GM23338 (cell line): ENCODE measurements around the gene SLC35F1. TPM values are rescaled to one million over a fixed set of nuclear protein-coding genes. Genes with fewer than 3 reads are reported as not detected.

ENCODE experiments used
- ATAC-seq: fragments of 200-7000 bp; cut with Tn5 transposase; 3 replicates; pipeline ENCODE4 v1.9.1; 2020
- DNase-seq: peaks from one replicate; pipeline ENCODE4 v3.0.0-alpha.2; 2015; ENCODE audit warnings: low spot score
- H2AFZ ChIP-seq: fragments of 200-600 bp; sonication (generic); 2 replicates; pipeline ENCODE4 v1.8.0; 2016; ENCODE audit warnings: antibody characterized with exemption, mild to moderate bottlenecking, moderate library complexity
- H3F3A ChIP-seq: fragments of 200-600 bp; sonication (generic); replicated peaks from 2 replicates; pipeline ENCODE4 v1.8.0; 2017; ENCODE audit warnings: antibody characterized with exemption, mixed run types, low read depth
- H3K27ac ChIP-seq: fragments of 200-600 bp; sonication (generic); 2 replicates; pipeline ENCODE4 v1.6.1; 2016; ENCODE audit warnings: low read depth
- H3K27me3 ChIP-seq: fragments of 200-600 bp; sonication (generic); 2 replicates; pipeline ENCODE4 v1.8.0; 2016; ENCODE audit warnings: mild to moderate bottlenecking, mixed run types, moderate library complexity; ENCODE audit not compliant: insufficient read depth
- H3K36me3 ChIP-seq: fragments of 200-600 bp; sonication (generic); 2 replicates; pipeline ENCODE4 v1.8.0; 2016; ENCODE audit warnings: mild to moderate bottlenecking; ENCODE audit not compliant: insufficient read depth
- H3K4me1 ChIP-seq: fragments of 200-600 bp; sonication (generic); 2 replicates; pipeline ENCODE4 v1.8.0; 2016; ENCODE audit warnings: mild to moderate bottlenecking, moderate library complexity; ENCODE audit not compliant: insufficient read depth
- H3K4me2 ChIP-seq: fragments of 200-600 bp; sonication (generic); 2 replicates; pipeline ENCODE4 v1.7.1; 2017; ENCODE audit warnings: mixed run types
- H3K4me3 ChIP-seq: fragments of 200-600 bp; sonication (generic); 2 replicates; pipeline ENCODE4 v1.6.1; 2016; ENCODE audit warnings: mixed run types
- H3K79me2 ChIP-seq: fragments of 200-600 bp; sonication (generic); replicated peaks from 2 replicates; pipeline ENCODE4 v1.8.0; 2017; ENCODE audit warnings: mild to moderate bottlenecking; ENCODE audit not compliant: insufficient read depth
- H3K9me2 ChIP-seq: fragments of 200-600 bp; sonication (generic); 2 replicates; pipeline ENCODE4 v1.8.0; 2017; ENCODE audit not compliant: insufficient read depth
- H4K20me1 ChIP-seq: fragments of 200-600 bp; sonication (generic); replicated peaks from 2 replicates; pipeline ENCODE4 v1.8.0; 2017; ENCODE audit warnings: mild to moderate bottlenecking; ENCODE audit not compliant: insufficient read depth
- H3K27ac Mint-ChIP-seq: 2 replicates; pipeline ENCODE4 v1.8.0; 2020; ENCODE audit warnings: inconsistent platforms, mild to moderate bottlenecking, moderate library complexity, mixed read lengths
- H3K27me3 Mint-ChIP-seq: 3 replicates; pipeline ENCODE4 v1.8.0; 2022; ENCODE audit warnings: low read depth, mild to moderate bottlenecking, moderate library complexity, mixed read lengths, inconsistent platforms; ENCODE audit not compliant: insufficient read depth, poor library complexity
- H3K36me3 Mint-ChIP-seq: 3 replicates; pipeline ENCODE4 v1.8.0; 2021; ENCODE audit warnings: low read depth, mild to moderate bottlenecking, inconsistent platforms, moderate library complexity, mixed read lengths
- H3K4me1 Mint-ChIP-seq: 3 replicates; pipeline ENCODE4 v1.8.0; 2020; ENCODE audit warnings: mild to moderate bottlenecking, inconsistent platforms, mixed read lengths
- H3K4me3 Mint-ChIP-seq: 3 replicates; pipeline ENCODE4 v1.8.0; 2021; ENCODE audit warnings: moderate library complexity, mild to moderate bottlenecking, inconsistent platforms, mixed read lengths
- H3K9me3 Mint-ChIP-seq: 3 replicates; pipeline ENCODE4 v1.8.0; 2020; ENCODE audit warnings: moderate library complexity, mild to moderate bottlenecking, inconsistent platforms, mixed read lengths
- CTCF ChIP-seq, 2 experiments: fragments of 200-600 bp in 1 of 2; sonication (generic) in 1 of 2; conservative IDR thresholded peaks; 2 replicates each; pipeline versions ENCODE4 v1.5.1 to v1.6.1; 2016 to 2017; ENCODE audit warnings: antibody characterized with exemption in 2 of 2, low read depth in 2 of 2, mild to moderate bottlenecking in 2 of 2, moderate library complexity in 1 of 2
- ETS1 ChIP-seq: IDR thresholded peaks from 2 replicates; pipeline ENCODE4 v1.6.1; 2016; ENCODE audit warnings: antibody characterized with exemption
- EZH2 ChIP-seq: fragments of 200-600 bp; sonication (generic); IDR thresholded peaks from one replicate; pipeline ENCODE4 v1.8.0; 2017; ENCODE audit warnings: antibody characterized with exemption, mild to moderate bottlenecking, low read depth; ENCODE audit not compliant: unreplicated experiment
- EZH2phosphoT487 ChIP-seq: fragments of 200-600 bp; sonication (generic); IDR thresholded peaks from one replicate; pipeline ENCODE4 v1.8.1; 2018; ENCODE audit warnings: antibody characterized with exemption; ENCODE audit not compliant: unreplicated experiment
- JUNB ChIP-seq: IDR thresholded peaks from one replicate; pipeline ENCODE4 v1.6.1; 2016; ENCODE audit warnings: antibody characterized with exemption; ENCODE audit not compliant: unreplicated experiment
- NANOG ChIP-seq: IDR thresholded peaks from 2 replicates; pipeline ENCODE4 v1.6.1; 2016; ENCODE audit warnings: antibody characterized with exemption, borderline replicate concordance
- POLR2AphosphoS5 ChIP-seq: IDR thresholded peaks from 2 replicates; pipeline ENCODE4 v1.6.1; 2016; ENCODE audit warnings: antibody characterized with exemption, low read depth
- REST ChIP-seq: IDR thresholded peaks from one replicate; pipeline ENCODE4 v1.6.1; 2018; ENCODE audit warnings: antibody characterized with exemption; ENCODE audit not compliant: unreplicated experiment
- STAT1 ChIP-seq: IDR thresholded peaks from one replicate; pipeline ENCODE4 v1.6.1; 2016; ENCODE audit warnings: antibody characterized with exemption; ENCODE audit not compliant: unreplicated experiment
- ZNF114 ChIP-seq: fragments of 250-450 bp; sonication (Bioruptor Pico); IDR thresholded peaks from 2 replicates; pipeline ENCODE4 v1.5.0; 2020; ENCODE audit warnings: mild to moderate bottlenecking, moderate library complexity
- ZNF462 ChIP-seq: fragments of 250-450 bp; sonication (Bioruptor Pico); IDR thresholded peaks from 2 replicates; pipeline ENCODE4 v1.5.0; 2020; ENCODE audit warnings: mild to moderate bottlenecking, moderate library complexity
- polyA plus RNA-seq: library from polyadenylated mRNA; unstranded; fragments of >200 nt; fragmentation: Nextera tagmentation; extraction: Ambion mirVana; gene quantifications from 2 replicates; pipeline ENCODE4 v1.2.1, GENCODE V29; 2016
- total RNA-seq: library from RNA; depleted of rRNA; stranded (reverse); fragments of >200 nt; shearing (Covaris generic); gene quantifications from 2 replicates; pipeline ENCODE4 v1.2.3, GENCODE V29; 2014

Gene SLC35F1
- total and polyA plus RNA-seq, 2 experiments from 2014 or later: 3.0 to 10.3 TPM

GRCh38 chr6:118295336-118295735, 388.3 kb downstream of the SLC35F1 start:
- no peaks in the 10 kb centered on the region for H3K27me3 ChIP-seq
- H3K4me2 ChIP-seq: no peak overlapping the region
- H3K36me3 ChIP-seq: no peaks in the 10 kb centered on the region
- Mint-ChIP-seq H3K4me3 (no peak overlapping the region), H3K27me3 (no peaks in the 10 kb centered on the region), H3K36me3 (no peaks in the 10 kb centered on the region), H3K4me1 (peaks cover 10% of the 10 kb centered on the region; the same call in 2 of the 3 replicates), H3K9me3 (no peaks in the 10 kb centered on the region), H3K27ac (no peak overlapping the region)
- H2AFZ ChIP-seq: no peak overlapping the region
- TF ChIP-seq POLR2AphosphoS5 (no peak), ZNF462 (CRISPR knock-in tag) (no peak), STAT1 (no peak), JUNB (no peak), EZH2phosphoT487 (no peak), ETS1 (no peak), NANOG (no peak), EZH2 (no peak), CTCF (conservative IDR thresholded peaks at IDR 0.05; ENCODE audit: low read depth in 2 of 2) (no peak), REST (no peak), ZNF114 (no peak)
- H4K20me1 ChIP-seq: no peaks in the 10 kb centered on the region
- H3K79me2 ChIP-seq: no peaks in the 10 kb centered on the region
- no peak overlapping the region for H3K27ac ChIP-seq
- H3F3A ChIP-seq: no peaks in the 10 kb centered on the region
- DNase-seq: no peak
- no peaks in the 10 kb centered on the region for H3K4me1 ChIP-seq
- no peak overlapping the region for H3K4me3 ChIP-seq
- H3K9me2 ChIP-seq: 0 out of 2 replicates have a peak, but pooled peaks cover 3% of the 10 kb centered on the region
- ATAC-seq: no peak
